Heart left ventricle (tissue), 16 donors: Measurements from ENCODE around the gene MEIKIN. TPM values are rescaled to one million over a fixed set of nuclear protein-coding genes. Genes with fewer than 3 reads are reported as not detected.

Experiments used
- ATAC-seq, 4 donors: fragments of 200-7000 bp; cut with Tn5 transposase; one replicate each; pipeline ENCODE4 v1.9.1; 2020 to 2022; ENCODE audit warnings: moderate library complexity in 4 of 4, mild to moderate bottlenecking in 3 of 4, moderate number of reproducible peaks in 1 of 4
- DNase-seq, 5 donors: peaks; one replicate each; pipeline ENCODE4 v3.0.0-alpha.2; 2020
- H3K27ac ChIP-seq, 12 donors: fragments of 200-600 bp; sonication (generic) in 4 of 12; one replicate each; pipeline versions ENCODE4 v1.5.0 to v1.8.0; 2016 to 2022; ENCODE audit warnings: mild to moderate bottlenecking in 2 of 12
- H3K27me3 ChIP-seq, 9 donors: fragments of 200-600 bp; sonication (generic) in 2 of 9; one replicate each; pipeline versions ENCODE4 v1.5.1 to v1.8.0; 2016 to 2022; ENCODE audit warnings: mild to moderate bottlenecking in 3 of 9
- H3K36me3 ChIP-seq, 9 donors: fragments of 200-600 bp; sonication (generic) in 2 of 9; one replicate each; pipeline versions ENCODE4 v1.5.0 to v1.8.0; 2018 to 2022; ENCODE audit warnings: mild to moderate bottlenecking in 2 of 9
- H3K4me1 ChIP-seq, 12 donors: fragments of 200-600 bp; sonication (generic) in 4 of 12; one replicate each; pipeline versions ENCODE4 v1.5.0 to v1.8.0; 2016 to 2022; ENCODE audit warnings: mild to moderate bottlenecking in 3 of 12
- H3K4me3 ChIP-seq, 12 donors: fragments of 200-600 bp; sonication (generic) in 4 of 12; one replicate each; pipeline versions ENCODE4 v1.5.0 to v1.8.0; 2017 to 2022; ENCODE audit warnings: mild to moderate bottlenecking in 9 of 12, moderate library complexity in 4 of 12
- H3K9me3 ChIP-seq, 12 donors: fragments of 200-600 bp; sonication (generic) in 4 of 12; one replicate each; pipeline versions ENCODE4 v1.5.0 to v1.8.0; 2016 to 2022; ENCODE audit warnings: mild to moderate bottlenecking in 1 of 12
- POLR2A ChIP-seq, 2 donors: fragments of 450-650 bp; IDR thresholded peaks; one replicate each; pipeline ENCODE4 v1.6.1; 2017; ENCODE audit warnings: antibody characterized with exemption in 2 of 2, mild to moderate bottlenecking in 2 of 2, moderate library complexity in 2 of 2
- WGBS, 4 donors: extraction: QIAGEN DNeasy Blood & Tissue Kit in 2 of 4; methylation state at CpG; one replicate each; pipeline versions ENCODE4 v1.1.5 to v1.1.7; 2013 to 2018; 5-methylcytosine and 5-hydroxymethylcytosine counted together
- intact Hi-C, 10 donors: fragments of 100-400 bp; cut with DNase I; formaldehyde crosslinking; loops; one replicate each; pipeline versions ENCODE4 v1.11.1 to v1.14.2; 2022
- polyA plus RNA-seq, 2 donors: library from polyadenylated mRNA; stranded (reverse); fragments of 200-250 nt; gene quantifications; one replicate each; pipeline ENCODE4 v1.2.3, GENCODE V29; 2013
- total RNA-seq, 9 donors: library from RNA; depleted of rRNA in 2 of 9; stranded (reverse); fragments of >200 nt in 2 of 9; fragmentation: NEBNext Ultra II Directional in 3 of 9; extraction: Animal tissue kit (Norgen Biotek cat#: 25700) in 3 of 9; gene quantifications; one replicate each; pipeline versions ENCODE4 v1.1.0 to v1.2.4, GENCODE V29; 2016 to 2023
- TF ChIP-seq, protein P1 (sequence below), 12 donors: fragments of 200-600 bp; sonication (generic) in 4 of 12; IDR thresholded peaks; one replicate each; pipeline versions ENCODE4 v1.5.0 to v1.8.0; 2018 to 2022; ENCODE audit warnings: antibody characterized with exemption in 12 of 12, mild to moderate bottlenecking in 5 of 12
- donor health status: ischemic (EF 13 %, LVEDD 7.1; RV severe dilation, severe dysfunction).
- donor health status: healthy with polysubstance abuse.
- donor health status: DM: no; HTN: yes; CAD: no.
- donor health status: DM: no; HTN: no; CAD: no.
- donor health status: ischemic (EF 25% LVEDD 6.9; RV normal size, moderate dysfunction).
- donor health status: ischemic (EF 25% LVEDD 5.7; RV mildly dilated, moderate dysfunction).
- donor health status: healthy.
- donor health status: DM: yes; HTN: yes; CAD: no.
- donor health status: ischemic (EF 35%, LVEDD 5.7; RV mildly dilated, moderate dysfunction).
- donor health status: nonischemic (EF 11% LVEDD 7.7; RV severe dilation, severe dysfunction).
- donor health status: DM: yes; HTN: yes; CAD: no.
- donor health status: PGD.
- donor health status: ischemic (EF 29% LVEDD 5.4; RV normal size, mild dysfunction).
- donor health status: nonischemic (EF 23%, LVEDD 6.1; RV moderate dilation, normal function).

Gene MEIKIN
- total and polyA plus RNA-seq, 11 donors, result 0.07 to 0.63 TPM; not detected in 9

DNA sequence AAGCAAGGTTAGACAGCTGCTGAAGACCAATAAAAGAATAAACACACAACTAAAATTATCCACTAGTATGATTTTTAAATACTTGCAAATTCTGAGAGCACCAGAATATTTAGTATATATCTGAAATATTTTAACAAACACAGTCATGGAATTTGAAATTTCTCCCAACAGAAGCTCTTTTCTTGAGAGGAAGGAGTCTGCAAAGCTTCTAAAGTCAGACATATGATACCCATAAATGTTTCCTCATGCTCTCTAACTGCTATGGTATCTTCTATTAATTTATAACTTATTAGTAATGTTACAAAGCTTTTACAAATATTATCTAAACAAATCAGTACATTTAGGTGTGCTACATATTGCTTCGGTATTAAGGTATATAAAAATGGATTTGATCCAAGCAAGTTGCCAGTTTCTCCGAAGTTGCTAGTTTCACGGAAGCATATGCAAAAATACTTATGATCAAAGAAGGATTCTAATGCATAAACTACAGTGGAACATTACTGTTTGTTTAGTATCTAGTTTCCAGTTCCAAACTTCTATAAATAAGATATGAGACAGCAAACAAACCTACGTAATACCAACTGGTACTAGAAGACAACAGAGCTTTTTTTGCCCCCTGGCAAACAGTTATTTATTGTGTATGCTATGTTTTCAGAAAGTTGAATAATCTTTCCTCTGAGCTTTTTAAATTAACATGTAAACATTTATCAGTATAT, 170.7 kb downstream of the MEIKIN start:
- Histone ChIP-seq H3K27me3 (no peaks in the 10 kb centered on the region), H3K27ac (peak overlapping the region in 5 of 12 donors; percentile 2 to 23 (median 10)), H3K9me3 (no peaks in the 10 kb centered on the region), H3K36me3 (no peaks in the 10 kb centered on the region), H3K4me3 (no peak overlapping the region), H3K4me1 (peaks cover 0 to 75% (median 47%) of the 10 kb centered on the region in 12 donors)
- no peak for TF ChIP-seq POLR2A (IDR thresholded peaks at IDR 0.05)
- DNase-seq (no peak), ATAC-seq (peak in 1 of 4 donors; percentile 44)
- whole genome bisulfite sequencing, 4 donors, result 40 to 56% (median 42%) methylated on average over 4 of the region's 4 CpGs
- intact Hi-C loops, result no loop called here

DNA sequence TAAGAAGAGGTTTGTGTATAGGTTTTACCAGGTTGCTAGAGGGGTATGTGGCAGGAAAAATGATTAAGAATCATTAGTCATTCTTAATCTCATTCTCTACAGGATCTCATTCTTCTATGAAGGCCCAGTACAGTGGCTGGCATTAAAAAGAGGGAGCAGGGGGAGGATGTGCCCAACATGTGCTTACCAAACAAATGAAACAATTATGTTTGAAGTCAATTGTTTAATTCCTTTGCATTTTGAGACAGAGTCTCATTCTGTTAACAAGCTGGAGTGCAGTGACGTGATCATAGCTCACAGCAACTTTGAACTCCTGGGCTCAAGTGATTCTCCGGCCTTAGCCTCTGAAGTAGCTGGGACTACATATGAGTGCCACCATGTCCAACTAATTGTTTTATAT, 171.7 kb downstream of the MEIKIN start:
- Histone ChIP-seq H3K27ac (no peak overlapping the region), H3K27me3 (no peaks in the 10 kb centered on the region), H3K36me3 (no peaks in the 10 kb centered on the region), H3K4me1 (peaks cover 0 to 83% (median 52%) of the 10 kb centered on the region in 12 donors), H3K9me3 (no peaks in the 10 kb centered on the region), H3K4me3 (no peak overlapping the region)
- ATAC-seq (peak in 1 of 4 donors; percentile 17), DNase-seq (no peak)
- intact Hi-C loops, result no loop called here
- TF ChIP-seq, protein P1, sequence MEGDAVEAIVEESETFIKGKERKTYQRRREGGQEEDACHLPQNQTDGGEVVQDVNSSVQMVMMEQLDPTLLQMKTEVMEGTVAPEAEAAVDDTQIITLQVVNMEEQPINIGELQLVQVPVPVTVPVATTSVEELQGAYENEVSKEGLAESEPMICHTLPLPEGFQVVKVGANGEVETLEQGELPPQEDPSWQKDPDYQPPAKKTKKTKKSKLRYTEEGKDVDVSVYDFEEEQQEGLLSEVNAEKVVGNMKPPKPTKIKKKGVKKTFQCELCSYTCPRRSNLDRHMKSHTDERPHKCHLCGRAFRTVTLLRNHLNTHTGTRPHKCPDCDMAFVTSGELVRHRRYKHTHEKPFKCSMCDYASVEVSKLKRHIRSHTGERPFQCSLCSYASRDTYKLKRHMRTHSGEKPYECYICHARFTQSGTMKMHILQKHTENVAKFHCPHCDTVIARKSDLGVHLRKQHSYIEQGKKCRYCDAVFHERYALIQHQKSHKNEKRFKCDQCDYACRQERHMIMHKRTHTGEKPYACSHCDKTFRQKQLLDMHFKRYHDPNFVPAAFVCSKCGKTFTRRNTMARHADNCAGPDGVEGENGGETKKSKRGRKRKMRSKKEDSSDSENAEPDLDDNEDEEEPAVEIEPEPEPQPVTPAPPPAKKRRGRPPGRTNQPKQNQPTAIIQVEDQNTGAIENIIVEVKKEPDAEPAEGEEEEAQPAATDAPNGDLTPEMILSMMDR (IDR thresholded peaks at IDR 0.05), result no peak
- TF ChIP-seq POLR2A (IDR thresholded peaks at IDR 0.05), result no peak
- WGBS, 4 donors, result 72 to 90% (median 88%) methylated on average over 2 of the region's 2 CpGs

DNA sequence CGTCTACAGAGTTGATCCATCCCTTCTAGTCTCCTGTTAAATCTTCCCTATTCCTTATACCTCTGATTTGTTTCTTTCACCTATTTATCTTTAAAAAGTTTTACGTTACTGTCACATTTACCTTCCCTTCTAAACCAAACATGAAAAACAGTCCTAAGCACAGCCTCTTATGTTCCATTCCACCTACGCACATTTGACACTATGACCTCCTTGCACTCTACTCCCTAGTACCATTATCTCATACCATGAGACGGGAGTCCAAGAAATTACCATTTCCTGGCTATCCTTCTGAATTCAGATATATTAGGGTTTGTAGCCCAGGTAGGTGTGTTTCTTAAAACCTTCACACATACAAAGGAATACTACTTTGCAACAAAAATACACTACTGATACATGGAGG, 173.8 kb downstream of the MEIKIN start:
- intact Hi-C loops, result no loop called here

DNA sequence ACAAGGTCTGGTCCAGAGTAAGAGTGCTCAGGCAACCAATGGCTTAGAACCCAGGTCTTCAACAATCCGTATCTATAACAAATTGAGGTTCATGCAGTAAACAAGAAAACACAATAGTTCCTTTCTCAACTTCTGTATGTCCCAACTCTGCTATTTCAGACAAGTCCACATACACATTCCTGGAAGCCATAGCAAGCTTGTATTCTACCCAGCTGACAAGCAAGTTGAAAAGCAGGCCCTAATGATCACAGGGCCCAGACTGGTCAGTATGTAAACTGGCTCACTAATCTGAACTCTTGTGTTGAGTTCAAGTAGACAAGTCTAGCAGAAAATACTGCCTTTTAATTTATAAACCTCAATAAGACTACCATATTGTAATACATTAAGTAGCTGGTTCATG, 175.5 kb downstream of the MEIKIN start:
- WGBS, 4 donors, result 61 to 83% (median 81%) methylated on average over 1 of the region's 1 CpG
- H3K27me3 ChIP-seq, result no peaks in the 10 kb centered on the region
- TF ChIP-seq, protein P1 (IDR thresholded peaks at IDR 0.05), result no peak
- TF ChIP-seq POLR2A (IDR thresholded peaks at IDR 0.05), result no peak
- H3K36me3 ChIP-seq, result peaks cover 0 to under 1% (median 0%) of the 10 kb centered on the region in 9 donors
- peaks cover 0 to 83% (median 49%) of the 10 kb centered on the region in 12 donors for H3K4me1 ChIP-seq
- H3K27ac ChIP-seq, result no peak overlapping the region
- DNase-seq (no peak), ATAC-seq (no peak)
- intact Hi-C loops, result no loop called here
- no peak overlapping the region for H3K4me3 ChIP-seq
- peaks cover 0 to 6% (median 0%) of the 10 kb centered on the region in 12 donors for H3K9me3 ChIP-seq

More for the DNA sequence above, 173.8 kb downstream of the MEIKIN start:
- Histone ChIP-seq H3K4me3 (no peak overlapping the region), H3K27ac (no peak overlapping the region), H3K4me1 (peaks cover 0 to 79% (median 51%) of the 10 kb centered on the region in 12 donors), H3K36me3 (no peaks in the 10 kb centered on the region), H3K9me3 (peaks cover 0 to 6% (median 0%) of the 10 kb centered on the region in 12 donors), H3K27me3 (no peaks in the 10 kb centered on the region)
- no peak for DNase-seq
- TF ChIP-seq, protein P1 (IDR thresholded peaks at IDR 0.05), result no peak
- no peak for TF ChIP-seq POLR2A (IDR thresholded peaks at IDR 0.05)
- WGBS, 4 donors, result 65 to 71% (median 68%) methylated on average over 4 of the region's 4 CpGs
- peak in 1 of 4 donors; percentile 33 for ATAC-seq
